GM12878 (cell line): Measurements from ENCODE around the gene CAB39L.

Experiments
- BHLHE40 ChIP-seq, 2 experiments: fragments of 450-650 bp in 1 of 2; IDR thresholded peaks; 2 replicates each; pipeline ENCODE4 v1.6.1; 2011 to 2017; ENCODE audit warnings: low read depth in 2 of 2, borderline replicate concordance in 1 of 2, improper control_type of control experiment in 1 of 2, low read length in 1 of 2, mild to moderate bottlenecking in 1 of 2
- CHD2 ChIP-seq: IDR thresholded peaks from 2 replicates; pipeline ENCODE4 v1.6.1; 2011; ENCODE audit warnings: low read depth, low read length, improper control_type of control experiment, borderline replicate concordance
- CTCF ChIP-seq, 3 experiments: IDR thresholded peaks in 2 of 3; conservative IDR thresholded peaks in 1 of 3; 2 replicates each; pipeline ENCODE4 v1.5.1; 2011; ENCODE audit warnings: low read depth in 3 of 3, low read length in 3 of 3, mild to moderate bottlenecking in 3 of 3, control low read depth in 2 of 3, moderate library complexity in 2 of 3, inconsistent platforms in 1 of 3, mixed read lengths in 1 of 3; ENCODE audit not compliant: control insufficient read depth in 2 of 3, insufficient read depth in 1 of 3; ENCODE audit errors: extremely low read depth in 1 of 3
- MAX ChIP-seq: IDR thresholded peaks from 2 replicates; pipeline ENCODE4 v1.6.1; 2012; ENCODE audit warnings: low read depth, low read length, improper control_type of control experiment
- MYC ChIP-seq: IDR thresholded peaks from 2 replicates; pipeline ENCODE4 v1.6.1; 2011; ENCODE audit warnings: mild to moderate bottlenecking, low read length, moderate library complexity, inconsistent platforms; ENCODE audit not compliant: insufficient read depth, insufficient replicate concordance, insufficient read length, severe bottlenecking
- POLR2A ChIP-seq: IDR thresholded peaks from 2 replicates; pipeline ENCODE4 v1.6.1; 2011; ENCODE audit warnings: low read depth, mild to moderate bottlenecking, low read length
- POU2F2 ChIP-seq: IDR thresholded peaks from 3 replicates; pipeline ENCODE4 v1.6.1; 2011; ENCODE audit warnings: low read depth, mild to moderate bottlenecking, low read length, borderline replicate concordance
- RAD21 ChIP-seq: IDR thresholded peaks from 2 replicates; pipeline ENCODE4 v1.6.1; 2011; ENCODE audit warnings: mild to moderate bottlenecking, low read depth, low read length, moderate library complexity; ENCODE audit not compliant: insufficient read depth
- RB1 ChIP-seq: fragments of 450-650 bp; formaldehyde crosslinking; IDR thresholded peaks from 2 replicates; pipeline ENCODE4 v1.6.1; 2017; ENCODE audit warnings: mild to moderate bottlenecking, borderline replicate concordance
- ZNF24 ChIP-seq: fragments of 450-650 bp; IDR thresholded peaks from 2 replicates; pipeline ENCODE4 v1.6.1; 2017; ENCODE audit warnings: antibody characterized with exemption, mild to moderate bottlenecking

- TF ChIP-seq POLR2A (no peak), MAX (no peak), RB1 (no peak), POU2F2 (no peak), CTCF (IDR thresholded peaks at IDR 0.05 in 2 of 3, conservative IDR thresholded peaks at IDR 0.05 in 1 of 3; ENCODE audit: control insufficient read depth in 2 of 3, extremely low read depth in 1 of 3, insufficient read depth in 1 of 3, low read depth in 3 of 3, low read length in 3 of 3) (no peak), CHD2 (no peak), RAD21 (no peak), BHLHE40 (IDR thresholded peaks at IDR 0.05; ENCODE audit: borderline replicate concordance in 1 of 2, low read depth in 2 of 2, low read length in 1 of 2) (no peak), ZNF24 (no peak), MYC (no peak)
Measured at GRCh38 chr13:49410006-49410405, 33.9 kb downstream of the CAB39L start.
